Measurements from ENCODE around the gene AUTS2. TPM values are rescaled to one million over a fixed set of nuclear protein-coding genes. Genes with fewer than 3 reads are reported as not detected.

Gene AUTS2
- polyA plus RNA-seq, 3 donors: 0.08 to 0.35 TPM; not detected in 1

- H3K9ac ChIP-seq (ENCODE audit: insufficient read depth, low read length, poor library complexity, severe bottlenecking): no peak overlapping the region
- 88% methylated on average over 4 of the region's 8 CpGs for WGBS (ENCODE audit: insufficient coverage)
- no peak overlapping the region for H3K4me2 ChIP-seq (replicated peaks; ENCODE audit: extremely low read depth, low read length, poor library complexity, severe bottlenecking)
- H3K4me1 Mint-ChIP-seq: no peaks in the 10 kb centered on the region
- intact Hi-C loops (cut with micrococcal nuclease): no loop called here
- H3K36me3 ChIP-seq (replicated peaks in 1 of 2; ENCODE audit: control insufficient read depth in 1 of 2, insufficient read depth in 2 of 2, low read length in 2 of 2): no peaks in the 10 kb centered on the region
- H3K79me2 ChIP-seq (ENCODE audit: insufficient read depth, low read length): no peaks in the 10 kb centered on the region
- no peaks in the 10 kb centered on the region for H3K27me3 ChIP-seq (ENCODE audit: control insufficient read depth in 2 of 2, insufficient read depth in 2 of 2, low read length in 2 of 2)
- no peaks in the 10 kb centered on the region for H3K4me1 ChIP-seq (ENCODE audit: control insufficient read depth in 1 of 2, insufficient read depth in 2 of 2, low read length in 2 of 2)
- no peak overlapping the region for H3K27ac Mint-ChIP-seq
- H3K4me3 ChIP-seq (replicated peaks in 1 of 3; ENCODE audit: low read depth in 2 of 3, low read length in 3 of 3): no peak overlapping the region
- no peaks in the 10 kb centered on the region for H3K36me3 Mint-ChIP-seq
- H3K9me3 Mint-ChIP-seq: no peaks in the 10 kb centered on the region
- TF ChIP-seq CTCF (IDR thresholded peaks at IDR 0.05): no peak
- H4K20me1 ChIP-seq (ENCODE audit: insufficient read depth, low read length): no peaks in the 10 kb centered on the region
- H3K27me3 Mint-ChIP-seq (ENCODE audit: low read depth in 3 of 3): peaks cover 0 to 2% (median 0%) of the 10 kb centered on the region in 3 donors
- no peak overlapping the region for H2AFZ ChIP-seq (ENCODE audit: insufficient read depth, low read depth, low read length, poor library complexity, severe bottlenecking)
- DNase-seq: no peak
- no peaks in the 10 kb centered on the region for H3K9me3 ChIP-seq (replicated peaks in 1 of 2; ENCODE audit: control insufficient read depth in 1 of 2, insufficient read depth in 1 of 2, low read length in 2 of 2)
- no peak overlapping the region for H3K27ac ChIP-seq (ENCODE audit: low read depth in 1 of 2, low read length in 2 of 2)
- no peak overlapping the region for H3K4me3 Mint-ChIP-seq
These were observed 535.9 kb downstream of the AUTS2 start for GRCh38 chr7:70134029-70134770.

GRCh38 chr7:70135656-70136055, 537.4 kb downstream of the AUTS2 start:
- H3K4me1 Mint-ChIP-seq: no peaks in the 10 kb centered on the region
- Histone ChIP-seq H2AFZ (ENCODE audit: insufficient read depth, low read depth, low read length, poor library complexity, severe bottlenecking) (no peak overlapping the region), H3K36me3 (replicated peaks in 1 of 2; ENCODE audit: control insufficient read depth in 1 of 2, insufficient read depth in 2 of 2, low read length in 2 of 2) (no peaks in the 10 kb centered on the region), H3K9ac (ENCODE audit: insufficient read depth, low read length, poor library complexity, severe bottlenecking) (no peak overlapping the region), H3K4me3 (replicated peaks in 1 of 3; ENCODE audit: low read depth in 2 of 3, low read length in 3 of 3) (no peak overlapping the region), H3K79me2 (ENCODE audit: insufficient read depth, low read length) (no peaks in the 10 kb centered on the region), H3K4me1 (ENCODE audit: control insufficient read depth in 1 of 2, insufficient read depth in 2 of 2, low read length in 2 of 2) (no peaks in the 10 kb centered on the region), H3K27me3 (ENCODE audit: control insufficient read depth in 2 of 2, insufficient read depth in 2 of 2, low read length in 2 of 2) (no peaks in the 10 kb centered on the region), H4K20me1 (ENCODE audit: insufficient read depth, low read length) (no peaks in the 10 kb centered on the region), H3K4me2 (replicated peaks; ENCODE audit: extremely low read depth, low read length, poor library complexity, severe bottlenecking) (no peak overlapping the region), H3K9me3 (replicated peaks in 1 of 2; ENCODE audit: control insufficient read depth in 1 of 2, insufficient read depth in 1 of 2, low read length in 2 of 2) (no peaks in the 10 kb centered on the region), H3K27ac (ENCODE audit: low read depth in 1 of 2, low read length in 2 of 2) (no peak overlapping the region)
- H3K27ac Mint-ChIP-seq: no peak overlapping the region
- no peaks in the 10 kb centered on the region for H3K36me3 Mint-ChIP-seq
- H3K27me3 Mint-ChIP-seq (ENCODE audit: low read depth in 3 of 3): peaks cover 0 to 2% (median 0%) of the 10 kb centered on the region in 3 donors
- no CpG with 5 or more reads among the region's 3 CpGs for WGBS (ENCODE audit: insufficient coverage)
- TF ChIP-seq CTCF (IDR thresholded peaks at IDR 0.05): no peak
- no peaks in the 10 kb centered on the region for H3K9me3 Mint-ChIP-seq
- no peak for DNase-seq
- H3K4me3 Mint-ChIP-seq: no peak overlapping the region
- intact Hi-C loops (cut with micrococcal nuclease): no loop called here

All from CD14-positive monocyte (primary cell).